T-helper 1 cell treated with Interleukin-12 subunit alpha and Interleukin-12 subunit beta and Interleukin-4 antibody, amounts not matched to agents 30 μg/mL and 1 μg/mL, for 36 hours (primary cell): ENCODE results near the gene NARF.
"Not testable (repeated sequence)": the region's sequence is repeated elsewhere in the genome, so short reads cannot be mapped to it uniquely, and the experiment has no call there.

ENCODE experiments used
- H3K27ac Mint-ChIP-seq: one replicate; pipeline ENCODE4 v1.8.0; 2021; ENCODE audit warnings: mild to moderate bottlenecking, mixed read lengths
- H3K27me3 Mint-ChIP-seq: one replicate; pipeline ENCODE4 v1.8.0; 2021; ENCODE audit warnings: low read depth, mixed read lengths
- H3K36me3 Mint-ChIP-seq: one replicate; pipeline ENCODE4 v1.8.0; 2021; ENCODE audit warnings: low read depth, mixed read lengths
- H3K4me1 Mint-ChIP-seq: one replicate; pipeline ENCODE4 v1.8.0; 2021; ENCODE audit warnings: low read depth, mixed read lengths
- H3K4me3 Mint-ChIP-seq: one replicate; pipeline ENCODE4 v1.8.0; 2021; ENCODE audit warnings: mild to moderate bottlenecking, moderate library complexity, mixed read lengths
- H3K9me3 Mint-ChIP-seq: one replicate; pipeline ENCODE4 v1.8.0; 2021; ENCODE audit warnings: mixed read lengths

Gene NARF

DNA sequence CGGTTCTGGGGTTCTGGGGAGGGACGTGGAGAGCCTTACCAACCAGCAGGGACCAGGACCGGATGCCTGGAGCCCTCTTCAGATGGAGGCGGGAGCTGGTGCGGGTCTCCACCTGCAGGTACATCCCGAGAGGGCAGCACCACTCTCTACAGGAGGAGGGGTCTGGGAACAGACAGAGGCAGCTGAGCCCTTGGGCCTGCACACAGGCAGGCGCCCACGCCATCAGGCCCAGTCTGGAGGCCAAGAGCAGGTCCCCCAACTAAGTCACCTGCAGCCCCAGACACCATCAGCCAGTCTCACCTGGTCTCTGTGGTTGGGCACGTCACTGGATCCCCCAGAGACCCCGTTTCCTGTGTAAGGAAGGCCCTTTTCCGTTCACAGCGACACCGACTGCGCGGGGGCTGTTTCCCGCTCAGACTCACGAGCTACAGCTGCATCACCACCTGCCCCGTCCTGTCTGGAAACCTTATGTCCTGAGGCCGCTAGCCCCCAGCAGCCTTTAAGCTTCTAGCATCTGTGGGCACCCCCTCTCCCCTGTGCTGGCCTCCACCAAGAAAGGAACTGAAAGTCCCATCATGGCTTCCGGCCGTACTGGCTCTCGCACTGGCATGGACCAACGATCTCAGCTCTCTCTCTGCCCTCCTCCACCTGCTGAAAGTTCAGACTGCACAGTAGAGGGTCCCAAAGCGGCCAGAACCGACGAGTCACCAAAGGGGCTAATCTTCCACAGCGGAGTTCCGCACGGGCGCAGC lies 9.2 kb upstream of the NARF start:
- Mint-ChIP-seq H3K36me3 (peaks cover 25% of the 10 kb centered on the region), H3K27me3 (no peaks in the 10 kb centered on the region), H3K27ac (peak overlapping the region; percentile 98), H3K9me3 (no peaks in the 10 kb centered on the region), H3K4me3 (peak overlapping the region; percentile 97), H3K4me1 (peaks cover 32% of the 10 kb centered on the region)

DNA sequence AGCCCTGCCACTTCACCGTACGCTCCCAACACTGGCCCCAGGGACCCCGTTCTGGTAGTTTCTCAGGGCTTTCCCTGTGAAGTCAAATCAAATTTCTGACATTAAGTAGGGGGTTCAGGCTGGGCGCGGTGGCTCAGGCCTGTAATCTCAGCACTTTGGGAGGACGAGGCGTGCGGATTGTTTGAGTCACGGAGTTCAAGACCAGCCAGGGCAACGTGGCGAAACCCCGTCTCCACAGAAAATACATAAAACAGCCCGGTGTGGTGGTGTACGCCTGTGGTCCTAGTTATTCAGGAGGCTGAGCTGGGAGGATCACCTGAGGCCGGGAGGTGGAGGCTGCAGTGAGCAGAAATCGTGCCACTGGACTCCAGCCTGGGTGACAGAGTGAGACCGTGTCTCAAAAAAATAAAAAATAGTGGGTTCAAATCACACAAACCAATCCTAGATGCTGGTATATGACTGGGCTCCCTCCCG lies 8.6 kb upstream of the NARF start:
- peak overlapping the region; percentile 97 for H3K4me3 Mint-ChIP-seq
- H3K4me1 Mint-ChIP-seq = peaks cover 33% of the 10 kb centered on the region
- H3K27me3 Mint-ChIP-seq = no peaks in the 10 kb centered on the region

GRCh38 chr17:82450357-82451106 lies 8.0 kb upstream of the NARF start, which contains the start of gene CYBC1:
CYBC1 (minus strand) TSS chr17:82450752; CDS start chr17:82449254, 1,498 bp downstream.
- peak within 1 kb of the TSS; percentile 97 for H3K4me3 Mint-ChIP-seq
- no peaks in the 10 kb centered on the region for H3K27me3 Mint-ChIP-seq
- peaks cover 27% of the 10 kb centered on the region for H3K36me3 Mint-ChIP-seq
- no peaks in the 10 kb centered on the region for H3K9me3 Mint-ChIP-seq
- H3K27ac Mint-ChIP-seq = peak within 1 kb of the TSS; percentile 98
- peaks cover 35% of the 10 kb centered on the region for H3K4me1 Mint-ChIP-seq

More for the DNA sequence above, 8.6 kb upstream of the NARF start:
- Mint-ChIP-seq H3K36me3 (peaks cover 25% of the 10 kb centered on the region), H3K9me3 (no peaks in the 10 kb centered on the region), H3K27ac (peak overlapping the region; percentile 98)

DNA sequence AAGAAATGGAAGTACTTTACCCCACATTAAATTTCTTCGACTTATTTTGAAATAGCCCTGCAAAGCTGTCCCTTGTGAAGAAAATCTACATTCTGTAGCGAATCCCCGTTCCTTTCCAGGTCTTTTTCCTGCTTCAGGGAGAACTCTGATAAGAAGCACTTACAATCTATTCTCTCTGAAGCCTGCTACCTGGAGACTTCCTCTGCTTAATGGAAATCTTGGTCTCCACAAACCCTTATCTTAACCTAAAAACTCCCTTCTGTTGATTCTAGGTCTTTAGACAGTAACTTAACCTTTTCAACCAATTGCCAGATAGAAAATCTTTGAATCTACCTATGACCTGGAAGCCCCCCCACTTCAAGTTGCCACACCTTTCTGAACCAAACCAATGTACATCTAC lies 6.4 kb upstream of the NARF start:
- H3K9me3 Mint-ChIP-seq = no peaks in the 10 kb centered on the region
- H3K4me3 Mint-ChIP-seq = peak overlapping the region; percentile 41
- peaks cover 44% of the 10 kb centered on the region for H3K4me1 Mint-ChIP-seq
- no peaks in the 10 kb centered on the region for H3K27me3 Mint-ChIP-seq
- peak overlapping the region; percentile 98 for H3K27ac Mint-ChIP-seq
- H3K36me3 Mint-ChIP-seq = peaks cover 23% of the 10 kb centered on the region

DNA sequence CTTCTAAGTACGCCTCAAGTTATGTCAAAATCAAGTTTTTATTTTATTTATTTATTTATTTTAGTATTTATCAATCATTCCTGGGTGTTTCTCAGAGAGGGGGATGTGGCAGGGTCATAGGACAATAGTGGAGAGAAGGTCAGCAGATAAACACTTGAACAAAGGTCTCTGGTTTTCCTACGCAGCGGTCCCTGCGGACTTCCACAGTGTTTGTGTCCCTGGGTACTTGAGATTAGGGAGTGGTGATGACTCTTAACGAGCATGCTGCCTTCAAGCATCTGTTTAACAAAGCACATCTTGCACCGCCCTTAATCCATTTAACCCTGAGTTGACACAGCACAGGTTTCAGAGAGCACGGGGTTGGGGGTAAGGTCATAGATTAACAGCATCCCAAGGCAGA lies 5.4 kb upstream of the NARF start:
- not testable (repeated sequence) for H3K27me3 Mint-ChIP-seq, H3K9me3 Mint-ChIP-seq
- peaks cover 19% of the 10 kb centered on the region for H3K36me3 Mint-ChIP-seq
- peak overlapping the region; percentile 98 for H3K27ac Mint-ChIP-seq
- H3K4me1 Mint-ChIP-seq = peaks cover 52% of the 10 kb centered on the region
- H3K4me3 Mint-ChIP-seq = peak overlapping the region; percentile 31

DNA sequence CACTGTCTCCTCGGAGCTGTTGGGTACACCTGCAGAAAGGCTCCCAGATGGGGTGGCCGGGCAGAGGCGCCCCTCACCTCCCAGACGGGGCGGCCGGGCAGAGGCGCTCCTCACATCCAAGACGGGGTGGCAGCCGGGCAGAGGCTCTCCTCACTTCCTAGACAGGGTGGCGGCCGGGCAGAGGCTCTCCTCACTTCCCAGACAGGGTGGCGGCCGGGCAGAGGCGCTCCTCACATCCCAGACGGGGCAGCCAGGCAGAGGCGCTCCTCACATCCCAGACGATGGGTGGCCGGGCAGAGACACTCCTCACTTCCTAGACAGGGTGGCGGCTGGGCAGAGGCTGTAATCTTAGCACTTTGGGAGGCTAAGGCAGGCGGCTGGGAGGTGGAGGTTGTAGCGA lies 4.8 kb upstream of the NARF start:
- not testable (repeated sequence) for H3K27ac Mint-ChIP-seq, H3K27me3 Mint-ChIP-seq, H3K9me3 Mint-ChIP-seq, H3K4me3 Mint-ChIP-seq
- peaks cover 52% of the 10 kb centered on the region for H3K4me1 Mint-ChIP-seq
- H3K36me3 Mint-ChIP-seq = peaks cover 19% of the 10 kb centered on the region

GRCh38 chr17:82457073-82457928 lies 1.2 kb upstream of the NARF start:
- peaks cover 22% of the 10 kb centered on the region for H3K36me3 Mint-ChIP-seq
- H3K4me1 Mint-ChIP-seq = peaks cover 39% of the 10 kb centered on the region
- peak overlapping the region; percentile 98 for H3K27ac Mint-ChIP-seq
- H3K27me3 Mint-ChIP-seq = no peaks in the 10 kb centered on the region
- no peaks in the 10 kb centered on the region for H3K9me3 Mint-ChIP-seq
- H3K4me3 Mint-ChIP-seq = peak overlapping the region; percentile 93

- peaks cover 41% of the 10 kb centered on the region for H3K4me1 Mint-ChIP-seq
- H3K9me3 Mint-ChIP-seq = no peaks in the 10 kb centered on the region
Observed at GRCh38 chr17:82457929-82458178, 687 bp upstream of the NARF start.

GRCh38 chr17:82458885-82459424 lies 414 bp downstream of the NARF start:
- no peaks in the 10 kb centered on the region for H3K27me3 Mint-ChIP-seq
- H3K9me3 Mint-ChIP-seq = no peaks in the 10 kb centered on the region
- H3K4me1 Mint-ChIP-seq = peaks cover 50% of the 10 kb centered on the region
- peak overlapping the region; percentile 88 for H3K27ac Mint-ChIP-seq
- peak overlapping the region; percentile 93 for H3K4me3 Mint-ChIP-seq
- H3K36me3 Mint-ChIP-seq = peaks cover 38% of the 10 kb centered on the region

More at GRCh38 chr17:82457929-82458178, 687 bp upstream of the NARF start:
- peak overlapping the region; percentile 93 for H3K4me3 Mint-ChIP-seq
- peaks cover 27% of the 10 kb centered on the region for H3K36me3 Mint-ChIP-seq
- H3K27me3 Mint-ChIP-seq = no peaks in the 10 kb centered on the region
- peak overlapping the region; percentile 98 for H3K27ac Mint-ChIP-seq

- not testable (repeated sequence) for H3K27ac Mint-ChIP-seq
- H3K36me3 Mint-ChIP-seq = peaks cover 44% of the 10 kb centered on the region
Observed at GRCh38 chr17:82459936-82460335, 1.4 kb downstream of the NARF start.

DNA sequence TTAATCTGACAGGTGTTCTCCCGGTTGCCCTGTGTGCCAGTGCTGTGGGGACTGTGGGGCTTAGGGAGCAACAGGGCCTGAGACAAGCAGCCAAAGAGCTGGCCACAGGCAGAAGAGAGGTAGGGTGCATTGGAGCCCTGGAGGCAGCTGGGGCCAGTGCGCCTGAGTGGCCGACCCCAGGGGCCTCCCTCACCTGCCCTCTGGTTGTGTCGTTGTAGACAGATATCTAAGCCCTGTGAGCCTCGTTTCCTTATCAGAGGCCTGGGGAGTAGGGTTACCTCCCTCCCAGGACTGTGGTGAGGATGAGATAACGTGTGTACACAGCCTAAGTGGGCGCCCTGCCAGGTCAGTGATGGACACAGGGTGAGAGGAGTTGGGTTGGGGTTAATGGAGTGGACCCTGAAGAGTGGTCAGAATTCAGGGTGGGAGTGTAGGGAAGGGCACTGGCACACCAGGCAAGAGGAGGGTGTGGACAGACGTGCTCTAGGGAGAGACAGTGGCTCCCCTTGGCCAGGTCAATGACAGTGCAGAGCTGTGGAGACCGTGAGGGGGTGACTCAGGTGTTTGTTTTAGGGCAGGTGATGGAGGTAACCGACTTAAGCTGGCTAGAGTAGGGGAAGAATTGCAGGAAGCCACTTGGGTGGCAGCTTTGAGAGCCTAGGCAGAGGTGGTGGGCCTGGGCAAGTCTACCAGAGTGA lies 3.4 kb downstream of the NARF start:
- Mint-ChIP-seq H3K4me1 (peaks cover 58% of the 10 kb centered on the region), H3K27me3 (no peaks in the 10 kb centered on the region), H3K4me3 (peak overlapping the region; percentile 43), H3K36me3 (peaks cover 55% of the 10 kb centered on the region), H3K27ac (peak overlapping the region; percentile 68), H3K9me3 (no peaks in the 10 kb centered on the region)

More at GRCh38 chr17:82459936-82460335, 1.4 kb downstream of the NARF start:
- not testable (repeated sequence) for H3K27me3 Mint-ChIP-seq, H3K9me3 Mint-ChIP-seq
- peak overlapping the region; percentile 93 for H3K4me3 Mint-ChIP-seq
- H3K4me1 Mint-ChIP-seq = peaks cover 54% of the 10 kb centered on the region

DNA sequence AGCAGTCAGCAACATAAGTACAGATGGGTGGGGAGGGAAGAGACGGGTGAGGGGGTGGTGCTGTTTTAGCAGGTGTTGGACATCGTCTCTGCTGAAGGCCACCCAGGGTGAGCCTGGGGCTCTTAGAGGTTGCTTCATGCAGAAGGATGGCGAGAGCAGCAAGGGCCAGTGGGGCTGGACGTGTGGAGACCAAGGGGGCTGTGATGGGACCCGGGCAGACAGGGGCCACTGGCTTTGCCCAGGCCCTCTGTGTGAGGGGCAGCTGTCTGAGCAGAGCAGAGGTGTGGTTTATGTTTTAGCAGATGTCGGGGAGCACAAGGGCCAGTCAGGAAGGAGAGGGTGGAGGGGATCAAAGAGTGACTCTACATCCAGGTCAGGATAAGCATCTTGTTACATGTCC lies 4.8 kb downstream of the NARF start:
- H3K27ac Mint-ChIP-seq = peak overlapping the region; percentile 63
- H3K36me3 Mint-ChIP-seq = peaks cover 57% of the 10 kb centered on the region
- no peaks in the 10 kb centered on the region for H3K27me3 Mint-ChIP-seq
- no peaks in the 10 kb centered on the region for H3K9me3 Mint-ChIP-seq
- no peak overlapping the region for H3K4me3 Mint-ChIP-seq
- H3K4me1 Mint-ChIP-seq = peaks cover 48% of the 10 kb centered on the region

GRCh38 chr17:82463925-82464566 lies 5.5 kb downstream of the NARF start:
- H3K4me1 Mint-ChIP-seq = peaks cover 54% of the 10 kb centered on the region
- H3K9me3 Mint-ChIP-seq = no peaks in the 10 kb centered on the region
- peaks cover 61% of the 10 kb centered on the region for H3K36me3 Mint-ChIP-seq
- no peaks in the 10 kb centered on the region for H3K27me3 Mint-ChIP-seq
- peak overlapping the region; percentile 52 for H3K27ac Mint-ChIP-seq
- H3K4me3 Mint-ChIP-seq = no peak overlapping the region
